WERI-Rb-1 (cell line): Measurements from ENCODE around the gene CEBPG.

ENCODE experiments used
- DNase-seq: peaks from one replicate; pipeline ENCODE4 v3.0.0-alpha.2; 2020
- H3K27ac ChIP-seq: fragments of 250-450 bp; sonication (Bioruptor Pico); 2 replicates; pipeline ENCODE4 v1.5.1; 2020; ENCODE audit warnings: mild to moderate bottlenecking, moderate library complexity
- H3K27me3 ChIP-seq: fragments of 250-450 bp; sonication (Bioruptor Pico); 2 replicates; pipeline ENCODE4 v1.5.1; 2021; ENCODE audit warnings: mild to moderate bottlenecking, low read depth, moderate library complexity; ENCODE audit not compliant: insufficient read depth, severe bottlenecking
- H3K36me3 ChIP-seq: fragments of 250-450 bp; sonication (Bioruptor Pico); 2 replicates; pipeline ENCODE4 v1.5.1; 2020; ENCODE audit warnings: mild to moderate bottlenecking, moderate library complexity
- H3K4me3 ChIP-seq: 2 replicates; pipeline ENCODE4 v1.5.1; 2011; ENCODE audit warnings: low read depth, mild to moderate bottlenecking, control low read depth, low read length
- H3K9me3 ChIP-seq: fragments of 250-450 bp; sonication (Bioruptor Pico); 2 replicates; pipeline ENCODE4 v1.5.1; 2021; ENCODE audit warnings: mild to moderate bottlenecking, moderate library complexity; ENCODE audit not compliant: severe bottlenecking
- CTCF ChIP-seq: IDR thresholded peaks from 2 replicates; pipeline ENCODE4 v1.5.1; 2011; ENCODE audit warnings: low read depth, mild to moderate bottlenecking, control low read depth, inconsistent platforms, low read length

CEBPG gene

GRCh38 chr19:33405553-33406461 is 32.3 kb downstream of the CEBPG start:
- Histone ChIP-seq H3K9me3 (no peaks in the 10 kb centered on the region), H3K27ac (no peak overlapping the region; the same call in 1 of the 2 replicates), H3K4me3 (no peak overlapping the region), H3K27me3 (no peaks in the 10 kb centered on the region), H3K36me3 (peaks cover 3% of the 10 kb centered on the region)
- TF ChIP-seq CTCF: no peak
- DNase-seq: no peak

- Histone ChIP-seq H3K36me3 (peaks cover 3% of the 10 kb centered on the region), H3K27me3 (no peaks in the 10 kb centered on the region), H3K4me3 (no peak overlapping the region), H3K27ac (no peak overlapping the region; the same call in 1 of the 2 replicates), H3K9me3 (no peaks in the 10 kb centered on the region)
- DNase-seq: peak; percentile 81
- TF ChIP-seq CTCF: peak; percentile 94
Observed at GRCh38 chr19:33406521-33407139, 33.1 kb downstream of the CEBPG start.

- Histone ChIP-seq H3K4me3 (no peak overlapping the region), H3K27ac (no peak overlapping the region), H3K9me3 (no peaks in the 10 kb centered on the region), H3K36me3 (peaks cover 3% of the 10 kb centered on the region), H3K27me3 (no peaks in the 10 kb centered on the region)
- TF ChIP-seq CTCF: no peak
- DNase-seq: no peak
Observed at GRCh38 chr19:33407140-33407551, 33.6 kb downstream of the CEBPG start.

- no peak for DNase-seq
- peaks cover 3% of the 10 kb centered on the region for H3K36me3 ChIP-seq
Observed at GRCh38 chr19:33407716-33408115, 34.2 kb downstream of the CEBPG start.

GRCh38 chr19:33408116-33408515 is 34.6 kb downstream of the CEBPG start:
- Histone ChIP-seq H3K27me3 (no peaks in the 10 kb centered on the region), H3K9me3 (no peaks in the 10 kb centered on the region), H3K36me3 (peaks cover 3% of the 10 kb centered on the region), H3K27ac (no peak overlapping the region), H3K4me3 (no peak overlapping the region)
- no peak for DNase-seq
- no peak for TF ChIP-seq CTCF

More at GRCh38 chr19:33407716-33408115, 34.2 kb downstream of the CEBPG start:
- no peaks in the 10 kb centered on the region for H3K9me3 ChIP-seq
- no peak overlapping the region for H3K27ac ChIP-seq
- no peak overlapping the region for H3K4me3 ChIP-seq
- no peaks in the 10 kb centered on the region for H3K27me3 ChIP-seq
- no peak for TF ChIP-seq CTCF
